ENCODE results near the gene PTPRG. TPM values are rescaled to one million over a fixed set of nuclear protein-coding genes. Genes with fewer than 3 reads are reported as not detected.

PTPRG gene
- total RNA-seq, 2 experiments from 2014 or later, result 0.13 to 0.70 TPM

DNA sequence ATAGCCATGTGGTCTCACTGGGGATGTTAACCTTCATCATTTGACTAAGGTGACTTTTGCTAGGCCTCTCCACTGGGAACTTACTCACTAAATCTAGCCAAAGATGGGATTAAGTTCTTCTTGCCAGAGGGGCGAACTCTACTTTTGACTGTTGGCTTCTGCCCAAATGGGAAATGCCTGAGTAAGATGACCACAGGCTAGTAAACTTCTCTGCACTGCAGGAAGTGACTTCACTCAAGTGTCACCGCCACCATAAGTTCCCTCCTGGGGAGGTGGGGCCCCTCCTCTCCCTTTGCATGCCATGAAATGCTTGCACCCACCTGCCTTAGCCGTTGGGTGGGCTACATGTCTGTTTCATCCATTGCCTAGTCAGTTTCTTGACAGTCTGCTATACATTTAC, 423.6 kb downstream of the PTPRG start:
- no peak overlapping the region for H3K4me2 ChIP-seq (ENCODE audit: low read length)
- no peaks in the 10 kb centered on the region for H4K20me1 ChIP-seq (ENCODE audit: insufficient read depth, low read length)
- no peaks in the 10 kb centered on the region for H3K9me3 ChIP-seq (ENCODE audit: low read length)
- no TSS peak for BruUV-seq (replicated peaks)
- no peaks in the 10 kb centered on the region for H3K9me2 ChIP-seq (ENCODE audit: insufficient read depth, low read length)
- CTCF ChIA-PET (ENCODE audit: unreplicated experiment), result no interaction called here
- H3K36me3 ChIP-seq (ENCODE audit: insufficient read depth, low read length), result no peaks in the 10 kb centered on the region
- intact Hi-C loops (cut with micrococcal nuclease; ENCODE audit: unreplicated experiment), result no loop called here
- no peak overlapping the region for H2AFZ ChIP-seq (ENCODE audit: low read length)
- H3K4me1 ChIP-seq (ENCODE audit: insufficient read depth, low read length, poor library complexity, severe bottlenecking), result no peaks in the 10 kb centered on the region
- H3K79me2 ChIP-seq (ENCODE audit: insufficient read depth, low read depth, low read length), result no peaks in the 10 kb centered on the region
- DNase-seq (ENCODE audit: low spot score), result no peak
- no peak overlapping the region for H3K27ac ChIP-seq (ENCODE audit: low read depth, low read length, poor library complexity, severe bottlenecking)
- TF ChIP-seq EZH2phosphoT487 (IDR thresholded peaks at IDR 0.05; ENCODE audit: borderline replicate concordance, low read depth, low read length), result no peak
- TF ChIP-seq CTCF (conservative IDR thresholded peaks at IDR 0.05; ENCODE audit: low read length), result no peak
- H3K4me3 ChIP-seq (ENCODE audit: low read depth, low read length, poor library complexity, severe bottlenecking), result no peak overlapping the region
- POLR2A ChIA-PET, result no interaction called here

GRCh38 chr3:61986473-61986872, 425.1 kb downstream of the PTPRG start:
- BruUV-seq (replicated peaks), result no TSS peak
- Histone ChIP-seq H3K4me2 (ENCODE audit: low read length) (no peak overlapping the region), H3K9me2 (ENCODE audit: insufficient read depth, low read length) (no peaks in the 10 kb centered on the region), H2AFZ (ENCODE audit: low read length) (no peak overlapping the region), H3K9me3 (ENCODE audit: low read length) (no peaks in the 10 kb centered on the region), H3K79me2 (ENCODE audit: insufficient read depth, low read depth, low read length) (no peaks in the 10 kb centered on the region), H3K36me3 (ENCODE audit: insufficient read depth, low read length) (no peaks in the 10 kb centered on the region), H4K20me1 (ENCODE audit: insufficient read depth, low read length) (no peaks in the 10 kb centered on the region), H3K27ac (ENCODE audit: low read depth, low read length, poor library complexity, severe bottlenecking) (no peak overlapping the region), H3K4me3 (ENCODE audit: low read depth, low read length, poor library complexity, severe bottlenecking) (no peak overlapping the region), H3K4me1 (ENCODE audit: insufficient read depth, low read length, poor library complexity, severe bottlenecking) (no peaks in the 10 kb centered on the region)
- POLR2A ChIA-PET, result no interaction called here
- TF ChIP-seq CTCF (conservative IDR thresholded peaks at IDR 0.05; ENCODE audit: low read length) (no peak), EZH2phosphoT487 (IDR thresholded peaks at IDR 0.05; ENCODE audit: borderline replicate concordance, low read depth, low read length) (no peak)
- intact Hi-C loops (cut with micrococcal nuclease; ENCODE audit: unreplicated experiment), result no loop called here
- CTCF ChIA-PET (ENCODE audit: unreplicated experiment), result no interaction called here
- no peak for DNase-seq (ENCODE audit: low spot score)

DNA sequence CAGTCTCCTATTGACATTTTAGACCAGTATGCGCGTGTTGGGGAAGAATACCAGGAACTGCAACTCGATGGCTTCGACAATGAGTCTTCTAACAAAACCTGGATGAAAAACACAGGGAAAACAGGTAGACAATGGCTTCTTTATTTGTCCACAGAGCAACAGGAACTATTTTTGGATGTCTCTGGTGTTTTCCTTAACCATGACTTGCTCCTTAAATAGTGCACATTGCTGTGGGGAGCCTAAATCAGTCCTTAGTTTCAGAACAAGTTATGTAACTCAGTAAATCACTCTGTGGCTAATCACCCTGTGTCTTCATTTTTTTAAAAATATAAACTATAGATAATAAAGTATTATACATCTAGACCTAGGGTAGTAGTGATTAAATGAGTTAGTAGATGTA, 428.3 kb downstream of the PTPRG start:
- Histone ChIP-seq H2AFZ (ENCODE audit: low read length) (no peak overlapping the region), H3K36me3 (ENCODE audit: insufficient read depth, low read length) (no peaks in the 10 kb centered on the region), H3K79me2 (ENCODE audit: insufficient read depth, low read depth, low read length) (no peaks in the 10 kb centered on the region), H4K20me1 (ENCODE audit: insufficient read depth, low read length) (no peaks in the 10 kb centered on the region), H3K27ac (ENCODE audit: low read depth, low read length, poor library complexity, severe bottlenecking) (no peak overlapping the region), H3K4me1 (ENCODE audit: insufficient read depth, low read length, poor library complexity, severe bottlenecking) (no peaks in the 10 kb centered on the region), H3K9me3 (ENCODE audit: low read length) (no peaks in the 10 kb centered on the region), H3K4me3 (ENCODE audit: low read depth, low read length, poor library complexity, severe bottlenecking) (no peak overlapping the region), H3K9me2 (ENCODE audit: insufficient read depth, low read length) (no peaks in the 10 kb centered on the region), H3K4me2 (ENCODE audit: low read length) (no peak overlapping the region)
- ChIA-PET CTCF (ENCODE audit: unreplicated experiment) (no interaction called here), POLR2A (no interaction called here)
- BruUV-seq (replicated peaks), result no TSS peak
- DNase-seq (ENCODE audit: low spot score), result no peak
- TF ChIP-seq EZH2phosphoT487 (IDR thresholded peaks at IDR 0.05; ENCODE audit: borderline replicate concordance, low read depth, low read length) (no peak), CTCF (conservative IDR thresholded peaks at IDR 0.05; ENCODE audit: low read length) (no peak)
- intact Hi-C loops (cut with micrococcal nuclease; ENCODE audit: unreplicated experiment), result no loop called here
